ENCODE data around the gene NKD2.
"Not testable (repeated sequence)": the region's sequence is repeated elsewhere in the genome, so short reads cannot be mapped to it uniquely, and the experiment has no call there.

Gene NKD2

GRCh38 chr5:1058988-1059883 lies 50.6 kb downstream of the NKD2 start:
- DNase-seq (ENCODE audit: low read depth), result no peak

GRCh38 chr5:1059884-1060263 lies 51.3 kb downstream of the NKD2 start:
- DNase-seq (ENCODE audit: low read depth), result no peak

- DNase-seq (ENCODE audit: low read depth), result no peak
These were observed 52.0 kb downstream of the NKD2 start for GRCh38 chr5:1060535-1060981.

GRCh38 chr5:1061292-1061691 lies 52.7 kb downstream of the NKD2 start:
- DNase-seq (ENCODE audit: low read depth), result not testable (repeated sequence)

GRCh38 chr5:1061916-1062315 lies 53.3 kb downstream of the NKD2 start:
- no peak for DNase-seq (ENCODE audit: low read depth)

- no peak for DNase-seq (ENCODE audit: low read depth)
These were observed 54.4 kb downstream of the NKD2 start for GRCh38 chr5:1062761-1063568.

- no peak for DNase-seq (ENCODE audit: low read depth)
These were observed 55.2 kb downstream of the NKD2 start for GRCh38 chr5:1063661-1064382.

GRCh38 chr5:1064383-1065142 lies 56.0 kb downstream of the NKD2 start:
- DNase-seq (ENCODE audit: low read depth), result no peak

GRCh38 chr5:1065143-1065750 lies 56.6 kb downstream of the NKD2 start:
- no peak for DNase-seq (ENCODE audit: low read depth)

- no peak for DNase-seq (ENCODE audit: low read depth)
These were observed 57.5 kb downstream of the NKD2 start for GRCh38 chr5:1065891-1066650.

GRCh38 chr5:1066676-1067075 lies 58.1 kb downstream of the NKD2 start:
- no peak for DNase-seq (ENCODE audit: low read depth)

- DNase-seq (ENCODE audit: low read depth), result no peak
These were observed 58.8 kb downstream of the NKD2 start for GRCh38 chr5:1067141-1068121.

- no peak for DNase-seq (ENCODE audit: low read depth)
These were observed 59.7 kb downstream of the NKD2 start for GRCh38 chr5:1068204-1068894.

- no peak for DNase-seq (ENCODE audit: low read depth)
These were observed 60.5 kb downstream of the NKD2 start for GRCh38 chr5:1068895-1069719.

GRCh38 chr5:1069720-1070088 lies 61.1 kb downstream of the NKD2 start:
- DNase-seq (ENCODE audit: low read depth), result no peak

- no peak for DNase-seq (ENCODE audit: low read depth)
These were observed 64.9 kb downstream of the NKD2 start for GRCh38 chr5:1073239-1074102.

- no peak for DNase-seq (ENCODE audit: low read depth)
These were observed 65.6 kb downstream of the NKD2 start for GRCh38 chr5:1074226-1074625.
